Mesothelial cell of epicardium (in vitro differentiated cells): Measurements from ENCODE around the gene UBA7. TPM values are rescaled to one million over a fixed set of nuclear protein-coding genes. Genes with fewer than 3 reads are reported as not detected.

ENCODE experiments used
- DNase-seq, 2 experiments: peaks; one replicate each; pipeline ENCODE4 v3.0.0; 2021; ENCODE audit warnings: low spot score in 2 of 2; ENCODE audit not compliant: unreplicated experiment in 2 of 2
- H3K27ac Mint-ChIP-seq: 2 replicates; pipeline ENCODE4 v1.8.0; 2021; ENCODE audit warnings: mixed read lengths
- H3K27me3 Mint-ChIP-seq: 2 replicates; pipeline ENCODE4 v1.8.0; 2021; ENCODE audit warnings: low read depth, mixed read lengths
- H3K36me3 Mint-ChIP-seq: 2 replicates; pipeline ENCODE4 v1.8.0; 2021; ENCODE audit warnings: mixed read lengths
- H3K4me1 Mint-ChIP-seq: 2 replicates; pipeline ENCODE4 v1.8.0; 2021; ENCODE audit warnings: mixed read lengths
- H3K4me3 Mint-ChIP-seq: 2 replicates; pipeline ENCODE4 v1.8.0; 2021; ENCODE audit warnings: mild to moderate bottlenecking, moderate library complexity, mixed read lengths
- H3K9me3 Mint-ChIP-seq: 2 replicates; pipeline ENCODE4 v1.8.0; 2021; ENCODE audit warnings: mixed read lengths
- total RNA-seq: library from RNA; stranded (reverse); gene quantifications from 3 replicates; pipeline ENCODE4 v1.2.1, GENCODE V29; 2021
- TF ChIP-seq, protein P1 (sequence below): fragments of 200-600 bp; sonication (generic); IDR thresholded peaks from one replicate; pipeline ENCODE4 v1.5.0; 2021; ENCODE audit warnings: antibody characterized with exemption; ENCODE audit not compliant: unreplicated experiment

The UBA7 gene
- total RNA-seq, 1 donor from 2014 or later, result 139 TPM

DNA sequence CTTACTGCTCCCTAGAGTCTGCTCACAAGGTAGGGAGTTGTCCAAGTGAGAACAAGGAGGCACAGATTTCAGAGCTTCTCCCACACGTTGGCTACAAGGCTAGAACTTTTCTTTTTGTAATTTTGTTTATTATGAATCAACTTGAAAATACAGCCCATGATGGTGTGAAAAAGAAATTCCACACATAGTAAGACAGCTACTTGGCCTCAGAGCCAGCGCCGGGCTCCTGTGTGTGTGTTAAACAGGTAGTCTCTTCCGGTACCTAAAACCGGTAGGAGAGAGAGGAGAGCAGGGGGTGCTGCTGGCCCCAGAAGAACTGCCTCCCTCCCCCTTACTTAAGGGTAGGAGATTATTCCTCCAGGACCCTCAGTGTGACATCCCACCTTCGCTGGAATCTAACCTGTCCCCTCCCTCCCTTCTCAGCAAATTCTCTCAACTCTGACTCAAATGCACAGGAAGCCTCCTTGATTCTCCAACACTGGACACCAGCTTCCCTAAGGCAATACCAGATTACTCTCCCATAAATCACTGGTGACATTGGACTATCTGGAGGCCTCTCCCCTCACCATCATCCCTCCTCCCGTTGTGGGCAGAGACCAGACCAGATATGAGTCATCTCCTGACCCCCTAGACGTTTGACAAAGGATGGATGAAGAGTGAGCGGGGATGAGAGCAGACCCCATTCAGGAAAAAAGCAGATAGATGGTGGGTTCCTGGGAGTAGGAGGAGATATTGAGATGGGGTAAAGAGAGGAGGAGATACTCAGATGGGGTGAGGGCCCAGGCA lies 22.9 kb downstream of the UBA7 start:
- Mint-ChIP-seq H3K27ac (peak overlapping the region; percentile 1), H3K4me1 (peaks cover 16% of the 10 kb centered on the region), H3K27me3 (no peaks in the 10 kb centered on the region), H3K9me3 (no peaks in the 10 kb centered on the region), H3K4me3 (no peak overlapping the region), H3K36me3 (no peaks in the 10 kb centered on the region)
- DNase-seq, result no peak
- TF ChIP-seq, protein P1, sequence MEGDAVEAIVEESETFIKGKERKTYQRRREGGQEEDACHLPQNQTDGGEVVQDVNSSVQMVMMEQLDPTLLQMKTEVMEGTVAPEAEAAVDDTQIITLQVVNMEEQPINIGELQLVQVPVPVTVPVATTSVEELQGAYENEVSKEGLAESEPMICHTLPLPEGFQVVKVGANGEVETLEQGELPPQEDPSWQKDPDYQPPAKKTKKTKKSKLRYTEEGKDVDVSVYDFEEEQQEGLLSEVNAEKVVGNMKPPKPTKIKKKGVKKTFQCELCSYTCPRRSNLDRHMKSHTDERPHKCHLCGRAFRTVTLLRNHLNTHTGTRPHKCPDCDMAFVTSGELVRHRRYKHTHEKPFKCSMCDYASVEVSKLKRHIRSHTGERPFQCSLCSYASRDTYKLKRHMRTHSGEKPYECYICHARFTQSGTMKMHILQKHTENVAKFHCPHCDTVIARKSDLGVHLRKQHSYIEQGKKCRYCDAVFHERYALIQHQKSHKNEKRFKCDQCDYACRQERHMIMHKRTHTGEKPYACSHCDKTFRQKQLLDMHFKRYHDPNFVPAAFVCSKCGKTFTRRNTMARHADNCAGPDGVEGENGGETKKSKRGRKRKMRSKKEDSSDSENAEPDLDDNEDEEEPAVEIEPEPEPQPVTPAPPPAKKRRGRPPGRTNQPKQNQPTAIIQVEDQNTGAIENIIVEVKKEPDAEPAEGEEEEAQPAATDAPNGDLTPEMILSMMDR, result no peak

- peaks cover 4% of the 10 kb centered on the region for H3K36me3 Mint-ChIP-seq
- H3K27ac Mint-ChIP-seq, result no peak overlapping the region
- H3K4me3 Mint-ChIP-seq, result no peak overlapping the region
- DNase-seq, result no peak
- no peaks in the 10 kb centered on the region for H3K27me3 Mint-ChIP-seq
- H3K4me1 Mint-ChIP-seq, result peaks cover 28% of the 10 kb centered on the region
- H3K9me3 Mint-ChIP-seq, result no peaks in the 10 kb centered on the region
- TF ChIP-seq, protein P1, result no peak
Measured at GRCh38 chr3:49788056-49788455, 25.7 kb downstream of the UBA7 start.

- peaks cover 4% of the 10 kb centered on the region for H3K36me3 Mint-ChIP-seq
- H3K4me1 Mint-ChIP-seq, result peaks cover 28% of the 10 kb centered on the region
- no peak overlapping the region for H3K27ac Mint-ChIP-seq
- no peak for DNase-seq
- TF ChIP-seq, protein P1, result no peak
- no peaks in the 10 kb centered on the region for H3K27me3 Mint-ChIP-seq
- no peak overlapping the region for H3K4me3 Mint-ChIP-seq
- H3K9me3 Mint-ChIP-seq, result no peaks in the 10 kb centered on the region
Measured at GRCh38 chr3:49787536-49787935, 26.2 kb downstream of the UBA7 start.

DNA sequence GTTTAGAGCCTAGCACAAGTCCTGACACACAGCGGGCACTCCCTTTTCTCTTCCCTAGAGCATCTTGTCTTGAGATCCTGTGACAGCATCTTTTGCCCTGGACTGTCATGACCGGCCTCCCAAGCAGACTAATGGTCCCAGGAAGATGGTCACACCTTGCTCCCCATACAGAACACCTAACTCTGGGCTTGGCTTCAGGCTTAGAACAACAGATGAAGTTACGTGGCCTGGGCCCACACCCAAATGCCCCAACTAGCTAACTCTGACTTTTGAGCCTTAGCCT lies 26.6 kb downstream of the UBA7 start:
- H3K27me3 Mint-ChIP-seq, result no peaks in the 10 kb centered on the region

DNA sequence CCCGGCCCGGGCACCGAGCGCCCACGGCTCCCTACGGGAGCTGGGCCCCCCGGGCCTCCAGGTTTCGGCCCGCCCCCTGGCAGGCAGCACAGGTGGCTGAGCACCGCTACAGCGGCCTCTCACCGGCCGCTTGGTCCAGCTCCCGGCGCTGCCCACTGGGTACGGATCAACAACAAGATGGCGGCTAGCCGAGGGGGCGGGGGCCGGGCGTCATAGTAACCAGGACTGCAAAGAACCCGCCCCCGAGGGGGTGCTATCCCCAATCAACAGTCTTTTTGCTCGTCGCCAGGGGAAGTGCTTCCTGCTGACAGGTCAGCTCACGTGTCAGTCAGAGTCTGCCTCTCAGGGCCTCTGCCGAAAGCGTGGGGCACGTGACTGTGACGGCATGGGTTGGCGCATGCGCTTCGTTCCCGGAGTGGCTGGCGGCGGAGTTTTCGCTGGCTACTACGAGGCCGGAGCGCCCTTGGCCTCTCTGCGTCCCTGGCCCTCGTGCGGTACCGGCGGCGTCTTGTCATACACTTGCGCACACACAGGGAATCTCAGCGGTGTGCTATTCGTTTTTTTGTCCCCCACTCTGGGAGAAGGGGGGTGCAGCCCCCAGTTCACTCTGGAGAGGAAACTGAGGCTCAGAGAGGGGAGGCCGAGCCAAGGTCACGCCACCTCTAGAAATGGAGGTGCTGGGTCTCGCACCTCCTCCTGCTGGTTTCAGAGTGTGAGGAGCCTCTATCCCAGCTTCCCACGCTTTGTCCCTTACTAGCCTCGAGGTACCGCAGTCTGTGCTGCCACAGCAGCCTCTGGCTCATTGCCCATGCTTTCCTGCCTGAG lies 27.2 kb downstream of the UBA7 start, which contains the start of gene IP6K1:
TSS of gene IP6K1 (minus strand) at position 186 of the 825 bp plus-strand sequence. CDS start 38,502 bp downstream, outside the sequence.
- no peaks in the 10 kb centered on the region for H3K27me3 Mint-ChIP-seq
- DNase-seq, result peak; percentile 99 to 100
- H3K27ac Mint-ChIP-seq, result peak within 1 kb of the TSS; percentile 97
- H3K9me3 Mint-ChIP-seq, result no peaks in the 10 kb centered on the region
- peak within 1 kb of the TSS; percentile 84 for H3K4me3 Mint-ChIP-seq
- TF ChIP-seq, protein P1, result no peak
- H3K36me3 Mint-ChIP-seq, result peaks cover 4% of the 10 kb centered on the region
- H3K4me1 Mint-ChIP-seq, result peaks cover 28% of the 10 kb centered on the region

More for the DNA sequence above, 26.6 kb downstream of the UBA7 start:
- DNase-seq, result no peak
- Mint-ChIP-seq H3K4me1 (peaks cover 28% of the 10 kb centered on the region), H3K36me3 (peaks cover 4% of the 10 kb centered on the region), H3K4me3 (peak overlapping the region; percentile 84), H3K9me3 (no peaks in the 10 kb centered on the region), H3K27ac (peak overlapping the region; percentile 97)
- TF ChIP-seq, protein P1, result no peak
